HG02798 (cell line): ENCODE measurements around the gene ITPKB.
A peak's percentile ranks its signal among the peaks of the same experiment; 100 is the strongest.
"Not testable (repeated sequence)": the region's sequence is repeated elsewhere in the genome, so short reads cannot be mapped to it uniquely, and the experiment has no call there.

ENCODE experiments used
- ATAC-seq: cut with Tn5 transposase; IDR thresholded peaks from one replicate; pipeline ENCODE4 v1.9.1; 2021; ENCODE audit warnings: mild to moderate bottlenecking; ENCODE audit not compliant: unreplicated experiment, poor library complexity

ITPKB gene

GRCh38 chr1:226761322-226761721, 22.2 kb upstream of the ITPKB start:
- no peak for ATAC-seq

- no peak for ATAC-seq
Measured at GRCh38 chr1:226754793-226755533, 15.9 kb upstream of the ITPKB start.

GRCh38 chr1:226754097-226754496, 15.0 kb upstream of the ITPKB start:
- no peak for ATAC-seq

GRCh38 chr1:226751703-226752102, 12.6 kb upstream of the ITPKB start:
- ATAC-seq = no peak

GRCh38 chr1:226751214-226751613, 12.1 kb upstream of the ITPKB start:
- ATAC-seq = no peak

- ATAC-seq = no peak
Measured at GRCh38 chr1:226749467-226749866, 10.4 kb upstream of the ITPKB start.

- no peak for ATAC-seq
Measured at GRCh38 chr1:226748306-226748705, 9.2 kb upstream of the ITPKB start.

GRCh38 chr1:226747519-226748263, 8.6 kb upstream of the ITPKB start:
- not testable (repeated sequence) for ATAC-seq

GRCh38 chr1:226743259-226743658, 4.2 kb upstream of the ITPKB start:
- no peak for ATAC-seq

- no peak for ATAC-seq
Measured at GRCh38 chr1:226741009-226741408, 1.9 kb upstream of the ITPKB start.

- no peak for ATAC-seq
Measured at GRCh38 chr1:226739696-226740065, 599 bp upstream of the ITPKB start.

GRCh38 chr1:226738421-226738994, 574 bp downstream of the ITPKB start:
- peak; percentile 32 for ATAC-seq

GRCh38 chr1:226737819-226738420, 1.2 kb downstream of the ITPKB start:
- ATAC-seq = peak; percentile 20

- peak; percentile 44 for ATAC-seq
Measured at GRCh38 chr1:226736908-226737818, 1.9 kb downstream of the ITPKB start.

GRCh38 chr1:226736001-226736907, 2.8 kb downstream of the ITPKB start:
- ATAC-seq = no peak

- no peak for ATAC-seq
Measured at GRCh38 chr1:226735576-226735975, 3.5 kb downstream of the ITPKB start.

- ATAC-seq = no peak
Measured at GRCh38 chr1:226734611-226735153, 4.4 kb downstream of the ITPKB start.

- no peak for ATAC-seq
Measured at GRCh38 chr1:226733876-226734275, 5.2 kb downstream of the ITPKB start.

- ATAC-seq = no peak
Measured at GRCh38 chr1:226733304-226733703, 5.8 kb downstream of the ITPKB start.
